GM12878 (cell line): ENCODE measurements around the gene SHISA6. TPM values are rescaled to one million over a fixed set of nuclear protein-coding genes. Genes with fewer than 3 reads are reported as not detected.

Experiments used
- ATAC-seq: fragments of 200-7000 bp; cut with Tn5 transposase; 3 replicates; pipeline ENCODE4 v1.9.1; 2020; ENCODE audit warnings: mild to moderate bottlenecking, moderate library complexity
- BruUV-seq: library from RNA; stranded (reverse); fragments of 400-500 nt; replicated peaks from 2 replicates; lab custom pipeline; 2021; lab: Mats Ljungman, UMichigan
- CTCF ChIA-PET: fragments of 300-600 bp; sonication (Branson Sonifier 250); formaldehyde crosslinking; extraction: SDS; loops from one replicate; lab custom pipeline; 2021; ENCODE audit warnings: inconsistent platforms; lab: Yijun Ruan, JAX
- POLR2A ChIA-PET: fragments of 350-600 bp; formaldehyde crosslinking; extraction: SDS; loops from one replicate; lab custom pipeline; 2021; ENCODE audit warnings: inconsistent platforms; lab: Charles Lee
- RAD21 ChIA-PET: fragments of 300-600 bp; sonication (Branson Sonifier 250); formaldehyde crosslinking; loops from one replicate; lab custom pipeline; 2023; ENCODE audit warnings: antibody characterized with exemption; ENCODE audit not compliant: unreplicated experiment; lab: Charles Lee
- SMC1A ChIA-PET: fragments of 300-600 bp; sonication (Branson Sonifier 250); formaldehyde crosslinking; loops from one replicate; lab custom pipeline; 2023; ENCODE audit not compliant: unreplicated experiment, uncharacterized antibody; lab: Charles Lee
- DNase-seq: peaks from one replicate; pipeline ENCODE4 v3.0.0-alpha.2; 2011; ENCODE audit warnings: low read depth, low spot score
- FAIRE-seq: peaks from 3 replicates; lab custom pipeline; 2011; peaks lifted over from hg19 to GRCh38; lab: Jason Lieb, UNC
- H2AFZ ChIP-seq: 2 replicates; pipeline ENCODE4 v1.6.0; 2011; ENCODE audit warnings: low read depth, low read length, control low read depth; ENCODE audit not compliant: control insufficient read depth
- H3K27ac ChIP-seq: 2 replicates; pipeline ENCODE4 v1.5.1; 2011; ENCODE audit warnings: control low read depth; ENCODE audit not compliant: control insufficient read depth, insufficient read depth
- H3K27me3 ChIP-seq, 2 experiments: replicated peaks in 1 of 2; 2 replicates each; pipeline versions ENCODE4 v1.6.0 to v1.6.1; 2011; ENCODE audit warnings: low read length in 1 of 2; ENCODE audit not compliant: control insufficient read depth in 2 of 2, insufficient read depth in 2 of 2
- H3K36me3 ChIP-seq, 2 experiments: 2 replicates each; pipeline ENCODE4 v1.5.1; 2011; ENCODE audit warnings: low read length in 1 of 2; ENCODE audit not compliant: control insufficient read depth in 2 of 2, insufficient read depth in 2 of 2
- H3K4me1 ChIP-seq: 2 replicates; pipeline ENCODE4 v1.6.1; 2011; ENCODE audit warnings: mild to moderate bottlenecking, low read length, moderate library complexity, mixed read lengths; ENCODE audit not compliant: control insufficient read depth, insufficient read depth
- H3K4me2 ChIP-seq: 2 replicates; pipeline ENCODE4 v1.6.0; 2011; ENCODE audit warnings: control low read depth; ENCODE audit not compliant: control insufficient read depth, insufficient read depth
- H3K4me3 ChIP-seq: fragments of 200-600 bp; sonication (generic); 2 replicates; pipeline ENCODE4 v1.5.1; 2016
- H3K79me2 ChIP-seq: 2 replicates; pipeline ENCODE4 v1.6.0; 2011; ENCODE audit warnings: low read length; ENCODE audit not compliant: control insufficient read depth, insufficient read depth
- H3K9ac ChIP-seq: 2 replicates; pipeline ENCODE4 v1.8.0; 2011; ENCODE audit warnings: low read length, control low read depth, mixed read lengths; ENCODE audit not compliant: control insufficient read depth, insufficient read depth
- H3K9me3 ChIP-seq: replicated peaks from 3 replicates; pipeline ENCODE4 v1.5.1; 2011; ENCODE audit warnings: mild to moderate bottlenecking, low read length; ENCODE audit not compliant: control insufficient read depth, insufficient read depth
- H4K20me1 ChIP-seq: 2 replicates; pipeline ENCODE4 v1.6.0; 2011; ENCODE audit not compliant: control insufficient read depth, insufficient read depth
- CBX5 ChIP-seq: sonication (generic); IDR thresholded peaks from 2 replicates; pipeline ENCODE4 v1.6.1; 2016; ENCODE audit warnings: low read depth, moderate library complexity, mild to moderate bottlenecking, inconsistent platforms
- CREB1 ChIP-seq: IDR thresholded peaks from 2 replicates; pipeline ENCODE4 v1.6.1; 2012; ENCODE audit warnings: low read depth, mild to moderate bottlenecking, inconsistent platforms
- MLLT1 ChIP-seq: fragments of 450-650 bp; IDR thresholded peaks from 2 replicates; pipeline ENCODE4 v1.6.1; 2016; ENCODE audit warnings: mild to moderate bottlenecking
- NFYB ChIP-seq: IDR thresholded peaks from 2 replicates; pipeline ENCODE4 v1.6.1; 2011; ENCODE audit warnings: low read depth, mild to moderate bottlenecking, low read length, improper control_type of control experiment, moderate library complexity; ENCODE audit not compliant: insufficient read depth
- PAX8 ChIP-seq: fragments of 450-650 bp; IDR thresholded peaks from 2 replicates; pipeline ENCODE4 v1.6.1; 2017; ENCODE audit warnings: mild to moderate bottlenecking, moderate library complexity
- REST ChIP-seq: IDR thresholded peaks from 2 replicates; pipeline ENCODE4 v1.6.1; 2012; ENCODE audit warnings: mild to moderate bottlenecking, low read depth, low read length
- TCF12 ChIP-seq: IDR thresholded peaks from 2 replicates; pipeline ENCODE4 v1.6.1; 2011; ENCODE audit warnings: low read depth, mild to moderate bottlenecking, low read length
- ZBTB4 ChIP-seq: fragments of 450-650 bp; formaldehyde crosslinking; IDR thresholded peaks from 2 replicates; pipeline ENCODE4 v1.4.0; 2022; ENCODE audit warnings: mild to moderate bottlenecking, moderate library complexity
- WGBS: methylation state at CpG from one replicate; pipeline ENCODE4 v1.1.6; 2016; ENCODE audit warnings: low lambda C conversion rate; ENCODE audit not compliant: insufficient replicate concordance, insufficient coverage; ENCODE audit errors: missing lambda C conversion rate; 5-methylcytosine and 5-hydroxymethylcytosine counted together
- in situ Hi-C: fragments of 300-500 bp; cut with MboI; formaldehyde crosslinking; loops from 9 replicates; pipeline ENCODE4 v1.14.3; 2018; ENCODE audit warnings: mixed read lengths
- intact Hi-C: fragments of 100-400 bp; cut with micrococcal nuclease; formaldehyde crosslinking; loops from one replicate; pipeline ENCODE4 v1.14.2; 2022; ENCODE audit not compliant: unreplicated experiment
- polyA plus RNA-seq, 11 experiments: library from polyadenylated mRNA; depleted of rRNA in 4 of 11; unstranded in 6 of 11; stranded (reverse) in 5 of 11; fragments of >200 nt; fragmentation: Nextera tagmentation in 4 of 11; fragmentation: Illumina TruSeq in 1 of 11; extraction: Ambion mirVana in 4 of 11; extraction: Trizol in 1 of 11; gene quantifications; 1 replicate in 1 of 11; 2 replicates in 10 of 11; pipeline versions ENCODE4 v1.2.1 to v1.2.3, GENCODE V29; 2011 to 2016; ENCODE audit warnings: inconsistent platforms in 2 of 11, missing spikeins in 2 of 11, low read depth in 1 of 11
- total RNA-seq, 4 experiments: library from RNA; depleted of rRNA in 3 of 4; stranded (reverse); fragments of >200 nt in 3 of 4; fragmentation: Illumina TruSeq in 1 of 4; extraction: Trizol in 1 of 4; gene quantifications; 2 replicates each; pipeline versions ENCODE4 v1.2.1 to v1.2.3, GENCODE V29; 2013 to 2021

SHISA6 gene
- total and polyA plus RNA-seq, 10 of the 15 experiments (the other 5 are each of a cell fraction or from before 2014, with no cell fraction given) = not detected

GRCh38 chr17:11331547-11332513 is 90.8 kb downstream of the SHISA6 start:
- in situ Hi-C loops = no loop called here
- 50% methylated on average over 12 of the region's 15 CpGs for WGBS
- no peak for DNase-seq
- no peak overlapping the region for H3K4me2 ChIP-seq
- H3K27me3 ChIP-seq = no peaks in the 10 kb centered on the region
- no peaks in the 10 kb centered on the region for H3K36me3 ChIP-seq
- TF ChIP-seq TCF12 = no peak
- TF ChIP-seq MLLT1 = no peak
- no peak for TF ChIP-seq ZBTB4 (CRISPR knock-in tag)
- TF ChIP-seq NFYB = no peak
- TF ChIP-seq CBX5 = no peak
- no peak for TF ChIP-seq REST
- no peak for TF ChIP-seq CREB1
- TF ChIP-seq PAX8 = no peak
- no peak overlapping the region for H2AFZ ChIP-seq
- intact Hi-C loops = no loop called here
- H3K79me2 ChIP-seq = no peaks in the 10 kb centered on the region
- no peak for ATAC-seq
- H3K27ac ChIP-seq = no peak overlapping the region
- ChIA-PET POLR2A (no interaction called here), CTCF (no interaction called here), RAD21 (no interaction called here), SMC1A (no interaction called here)
- FAIRE-seq = no peak
- no peaks in the 10 kb centered on the region; the same call in 2 of the 3 replicates for H3K9me3 ChIP-seq
- H3K4me3 ChIP-seq = no peak overlapping the region
- H3K9ac ChIP-seq = no peak overlapping the region
- H3K4me1 ChIP-seq = no peaks in the 10 kb centered on the region
- BruUV-seq = no TSS peak
- no peaks in the 10 kb centered on the region for H4K20me1 ChIP-seq
